Coronary artery (tissue), 2 donors: Measurements from ENCODE around the gene CECR2.

Experiments
- DNase-seq: peaks from one replicate; pipeline ENCODE4 v3.0.0-alpha.2; 2017; ENCODE audit warnings: low spot score
- H3K27ac ChIP-seq, 2 donors: fragments of 200-600 bp; sonication (generic); one replicate each; pipeline ENCODE4 v1.5.1; 2016 to 2019
- H3K4me3 ChIP-seq: fragments of 200-600 bp; sonication (generic); 2 replicates; pipeline ENCODE4 v1.5.1; 2016; ENCODE audit warnings: mild to moderate bottlenecking, moderate library complexity
- TF ChIP-seq, protein P1 (sequence below): fragments of 200-600 bp; sonication (generic); IDR thresholded peaks from one replicate; pipeline ENCODE4 v1.5.1; 2019; ENCODE audit warnings: antibody characterized with exemption

Gene CECR2

DNA sequence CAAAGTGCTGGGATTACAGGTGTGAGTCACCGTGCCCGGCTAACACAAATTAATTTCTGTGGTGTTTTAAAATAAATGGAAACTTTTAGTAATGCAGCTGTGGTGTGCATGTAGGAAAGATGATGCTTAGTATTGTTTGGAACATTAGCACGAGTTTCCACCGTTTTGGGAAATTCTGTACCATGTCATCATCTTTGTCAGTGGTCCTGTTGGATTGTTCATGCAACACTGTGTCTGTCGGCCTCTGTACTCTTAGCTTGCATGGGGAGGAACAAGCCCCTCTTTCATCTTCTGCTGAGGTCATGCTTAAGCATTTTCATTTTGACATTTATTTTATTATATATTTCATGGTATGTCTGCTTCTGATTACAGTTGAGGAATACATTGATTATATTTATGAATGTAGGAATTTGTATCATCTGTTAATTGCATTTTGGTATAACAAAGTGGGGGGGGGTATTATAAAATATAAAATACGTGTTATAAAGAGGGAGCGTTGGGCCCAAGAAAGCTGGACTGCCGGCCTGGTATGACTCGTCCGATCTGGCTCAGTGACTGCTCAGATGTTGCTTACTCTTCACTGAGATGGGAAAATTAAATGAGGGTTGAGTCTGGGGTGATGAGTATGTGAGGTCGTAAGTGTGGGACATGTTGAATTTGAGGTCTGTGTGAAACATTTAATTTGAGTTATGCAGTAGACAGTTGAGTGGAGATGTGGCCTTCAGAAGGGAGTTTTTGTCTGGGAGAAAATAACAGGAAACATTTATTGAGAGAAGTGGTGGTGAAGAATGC lies 28.7 kb downstream of the CECR2 start:
- DNase-seq = no peak
- Histone ChIP-seq H3K4me3 (no peak overlapping the region), H3K27ac (no peak overlapping the region)
- TF ChIP-seq, protein P1, sequence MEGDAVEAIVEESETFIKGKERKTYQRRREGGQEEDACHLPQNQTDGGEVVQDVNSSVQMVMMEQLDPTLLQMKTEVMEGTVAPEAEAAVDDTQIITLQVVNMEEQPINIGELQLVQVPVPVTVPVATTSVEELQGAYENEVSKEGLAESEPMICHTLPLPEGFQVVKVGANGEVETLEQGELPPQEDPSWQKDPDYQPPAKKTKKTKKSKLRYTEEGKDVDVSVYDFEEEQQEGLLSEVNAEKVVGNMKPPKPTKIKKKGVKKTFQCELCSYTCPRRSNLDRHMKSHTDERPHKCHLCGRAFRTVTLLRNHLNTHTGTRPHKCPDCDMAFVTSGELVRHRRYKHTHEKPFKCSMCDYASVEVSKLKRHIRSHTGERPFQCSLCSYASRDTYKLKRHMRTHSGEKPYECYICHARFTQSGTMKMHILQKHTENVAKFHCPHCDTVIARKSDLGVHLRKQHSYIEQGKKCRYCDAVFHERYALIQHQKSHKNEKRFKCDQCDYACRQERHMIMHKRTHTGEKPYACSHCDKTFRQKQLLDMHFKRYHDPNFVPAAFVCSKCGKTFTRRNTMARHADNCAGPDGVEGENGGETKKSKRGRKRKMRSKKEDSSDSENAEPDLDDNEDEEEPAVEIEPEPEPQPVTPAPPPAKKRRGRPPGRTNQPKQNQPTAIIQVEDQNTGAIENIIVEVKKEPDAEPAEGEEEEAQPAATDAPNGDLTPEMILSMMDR = no peak

DNA sequence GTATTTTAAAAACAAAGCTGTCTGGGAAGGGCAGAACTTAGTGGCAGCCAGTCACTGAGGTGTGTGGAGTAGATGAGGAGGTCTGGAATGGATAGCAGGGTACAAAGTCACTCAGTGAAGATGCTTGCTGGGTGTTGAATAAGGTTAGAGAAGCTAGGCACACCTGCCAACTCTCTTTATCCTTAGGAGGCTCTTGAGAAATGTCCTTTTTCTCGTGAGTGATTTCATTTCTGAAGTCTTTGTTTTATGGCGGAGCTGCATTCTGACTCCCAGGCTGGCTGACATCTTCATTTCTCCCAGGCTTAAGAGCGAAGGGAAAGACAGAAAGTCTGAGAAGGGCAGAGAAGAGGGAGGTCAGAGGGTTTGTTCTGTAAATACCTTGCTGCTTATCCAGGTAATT lies 31.0 kb downstream of the CECR2 start:
- H3K4me3 ChIP-seq = no peak overlapping the region
- TF ChIP-seq, protein P1 = no peak
- no peak for DNase-seq
- no peak overlapping the region for H3K27ac ChIP-seq

DNA sequence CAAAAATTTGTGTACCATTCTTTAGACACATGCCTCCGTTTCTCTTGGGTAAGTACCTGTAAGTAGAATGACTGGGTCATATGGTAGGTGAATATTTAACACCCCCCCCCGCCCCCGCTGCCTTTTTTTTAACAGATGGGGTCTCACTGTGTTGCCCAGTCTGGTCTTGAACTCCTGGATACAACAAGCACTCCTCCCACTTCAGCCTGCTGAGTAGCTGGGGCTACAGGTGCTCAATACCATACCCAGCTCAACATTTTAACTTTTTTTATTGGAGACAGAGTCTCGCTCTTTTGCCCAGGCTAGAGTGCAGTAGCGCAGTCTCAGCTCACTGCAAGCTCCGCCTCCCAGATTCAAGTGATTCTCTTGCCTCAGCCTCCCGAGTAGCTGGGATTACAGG lies 32.5 kb downstream of the CECR2 start:
- no peak overlapping the region for H3K4me3 ChIP-seq
- no peak overlapping the region for H3K27ac ChIP-seq
- TF ChIP-seq, protein P1 = no peak
- no peak for DNase-seq

DNA sequence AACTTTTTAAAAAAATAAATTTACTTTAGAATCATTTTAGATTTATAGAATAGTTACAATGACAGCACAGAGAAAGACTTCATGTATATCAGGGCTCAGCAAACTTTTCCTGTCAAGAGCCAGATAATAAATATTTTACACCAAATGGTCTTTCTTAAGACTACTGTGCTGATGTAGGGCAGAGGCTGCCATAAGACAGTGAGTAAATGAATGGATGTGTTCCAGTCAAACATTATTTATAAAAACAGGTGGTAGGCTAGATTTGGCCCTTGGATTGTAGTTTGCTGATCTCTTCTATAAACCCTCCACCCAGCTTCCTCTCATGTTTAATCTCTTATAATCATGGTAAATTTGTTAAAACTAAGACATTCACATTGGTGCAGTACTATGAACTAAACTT lies 33.0 kb downstream of the CECR2 start:
- TF ChIP-seq, protein P1 = no peak
- DNase-seq = no peak
- no peak overlapping the region for H3K4me3 ChIP-seq
- no peak overlapping the region for H3K27ac ChIP-seq

DNA sequence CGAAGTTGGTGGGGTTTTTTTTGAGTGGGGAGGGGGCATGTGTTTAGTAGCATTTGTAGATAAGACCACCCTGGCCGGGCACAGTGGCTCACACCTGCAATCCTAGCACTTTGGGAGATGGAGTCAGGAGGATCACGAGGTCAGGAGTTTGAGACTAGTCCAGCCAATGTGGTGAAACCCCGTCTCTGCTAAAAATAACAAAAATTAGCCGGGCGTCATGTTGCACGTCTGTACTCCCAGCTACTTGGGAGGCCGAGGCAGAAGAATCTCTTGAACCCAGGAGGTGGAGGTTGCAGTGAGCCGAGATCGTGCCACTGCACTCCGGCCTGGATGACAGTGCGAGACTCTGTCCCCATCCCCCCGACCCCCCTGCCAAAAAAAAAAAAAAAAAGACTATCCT lies 34.6 kb downstream of the CECR2 start:
- DNase-seq = no peak
- H3K4me3 ChIP-seq = no peak overlapping the region
- TF ChIP-seq, protein P1 = no peak
- H3K27ac ChIP-seq = no peak overlapping the region

DNA sequence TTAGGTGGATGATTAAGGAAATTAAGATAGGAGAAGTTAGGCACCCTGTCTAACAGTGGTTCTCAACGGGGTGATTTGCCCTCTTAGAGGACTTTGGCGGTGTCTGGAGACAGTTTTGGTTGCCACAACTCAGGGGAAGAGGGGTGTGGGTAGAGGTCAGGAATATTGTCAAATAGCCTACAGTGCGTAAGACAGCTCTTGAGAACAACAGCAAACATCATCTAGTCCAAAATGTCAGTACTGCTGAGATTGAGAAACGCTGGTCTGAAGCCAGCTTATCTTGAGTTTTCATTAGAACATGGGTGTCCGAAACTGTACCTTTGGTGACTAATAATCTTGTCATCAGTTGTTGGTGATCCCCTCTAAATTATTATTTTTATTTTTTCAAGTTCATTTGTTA lies 38.4 kb downstream of the CECR2 start:
- H3K27ac ChIP-seq = no peak overlapping the region
- DNase-seq = no peak
- no peak overlapping the region for H3K4me3 ChIP-seq
- TF ChIP-seq, protein P1 = no peak

DNA sequence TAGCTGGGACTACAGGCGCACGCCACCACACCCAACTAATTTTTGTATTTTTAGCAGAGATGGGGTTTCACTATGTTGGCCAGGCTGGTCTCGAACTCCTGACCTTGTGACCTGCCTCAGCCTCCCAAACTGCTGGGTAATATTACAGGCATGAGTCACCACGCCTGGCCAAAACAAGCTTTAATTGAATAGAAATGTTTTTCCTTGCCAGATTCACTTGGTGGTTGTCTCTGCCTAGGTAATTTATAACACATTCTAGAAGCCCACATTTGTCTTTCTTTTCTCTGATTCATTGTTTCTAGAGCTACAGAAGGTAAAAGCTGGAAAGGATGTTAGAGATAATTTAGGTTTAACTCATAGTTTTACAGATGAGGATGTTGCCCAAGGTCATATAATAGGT lies 41.3 kb downstream of the CECR2 start:
- Histone ChIP-seq H3K27ac (no peak overlapping the region), H3K4me3 (no peak overlapping the region)
- TF ChIP-seq, protein P1 = no peak
- no peak for DNase-seq
